ENCODE results near the gene FAM162A.

The FAM162A gene

GRCh38 chr3:122461806-122462205, 77.8 kb downstream of the FAM162A start:
- Histone ChIP-seq H3K27me3 (ENCODE audit: insufficient read depth, low read depth) (no peaks in the 10 kb centered on the region), H3K4me1 (ENCODE audit: low read depth, poor library complexity, severe bottlenecking) (no peaks in the 10 kb centered on the region), H3K9ac (no peak overlapping the region), H3K4me3 (IDR thresholded peaks at IDR 0.05; ENCODE audit: insufficient read depth, low read depth, low read length) (no peak overlapping the region), H4K20me1 (ENCODE audit: insufficient read depth) (no peaks in the 10 kb centered on the region), H3K4me2 (no peak overlapping the region), H3K79me2 (ENCODE audit: insufficient read depth, low read depth) (no peaks in the 10 kb centered on the region), H2AFZ (ENCODE audit: low read depth) (no peak overlapping the region), H3K36me3 (ENCODE audit: insufficient read depth) (0 out of 2 replicates have a peak, but pooled peaks cover 4% of the 10 kb centered on the region), H3K27ac (no peak overlapping the region)
- TF ChIP-seq CTCF (conservative IDR thresholded peaks at IDR 0.05; ENCODE audit: low read depth, low read length), result no peak

Data from KMS-11 (cell line).